Suprapubic skin (tissue), 4 donors: ENCODE data around the gene EIF2S2. TPM values are rescaled to one million over a fixed set of nuclear protein-coding genes. Genes with fewer than 3 reads are reported as not detected.

Source experiments
- DNase-seq, 2 donors: peaks; one replicate each; pipeline ENCODE4 v3.0.0-alpha.2; 2019; ENCODE audit warnings: low spot score in 2 of 2
- H3K27ac ChIP-seq: fragments of 200-600 bp; sonication (generic); one replicate; pipeline ENCODE4 v1.5.1; 2019
- H3K27me3 ChIP-seq: fragments of 200-600 bp; sonication (generic); one replicate; pipeline ENCODE4 v1.5.1; 2019
- H3K36me3 ChIP-seq: fragments of 200-600 bp; sonication (generic); one replicate; pipeline ENCODE4 v1.5.1; 2019
- H3K4me1 ChIP-seq: fragments of 200-600 bp; sonication (generic); one replicate; pipeline ENCODE4 v1.5.1; 2019
- H3K4me3 ChIP-seq: fragments of 200-600 bp; sonication (generic); one replicate; pipeline ENCODE4 v1.5.1; 2019; ENCODE audit warnings: mild to moderate bottlenecking
- H3K9me3 ChIP-seq: fragments of 200-600 bp; sonication (generic); one replicate; pipeline ENCODE4 v1.5.1; 2019
- EP300 ChIP-seq: sonication (generic); formaldehyde crosslinking; IDR thresholded peaks from one replicate; pipeline ENCODE4 v1.6.1; 2017; ENCODE audit warnings: antibody characterized with exemption
- POLR2A ChIP-seq, 2 donors: fragments of 450-650 bp; IDR thresholded peaks; one replicate each; pipeline ENCODE4 v1.6.1; 2017; ENCODE audit warnings: antibody characterized with exemption in 2 of 2, mild to moderate bottlenecking in 2 of 2, moderate library complexity in 2 of 2
- POLR2AphosphoS5 ChIP-seq, 3 donors: sonication (generic); formaldehyde crosslinking; IDR thresholded peaks; one replicate each; pipeline ENCODE4 v1.6.1; 2017; ENCODE audit warnings: antibody characterized with exemption in 3 of 3
- WGBS: methylation state at CpG from one replicate; pipeline ENCODE4 v1.1.5; 2018; 5-methylcytosine and 5-hydroxymethylcytosine counted together
- total RNA-seq, 4 donors: library from RNA; depleted of rRNA; stranded (reverse); fragments of >200 nt; gene quantifications; one replicate each; pipeline ENCODE4 v1.1.0, GENCODE V29; 2016
- TF ChIP-seq, protein P1 (sequence below), 2 donors: fragments of 200-600 bp in 1 of 2; fragments of 450-650 bp in 1 of 2; sonication (generic) in 1 of 2; IDR thresholded peaks; one replicate each; pipeline ENCODE4 v1.5.1; 2016 to 2019; ENCODE audit warnings: antibody characterized with exemption in 2 of 2, mild to moderate bottlenecking in 1 of 2, moderate library complexity in 1 of 2

EIF2S2 gene
- total RNA-seq, 4 donors from 2014 or later, result 23.7 to 38.8 (median 38.4) TPM

DNA sequence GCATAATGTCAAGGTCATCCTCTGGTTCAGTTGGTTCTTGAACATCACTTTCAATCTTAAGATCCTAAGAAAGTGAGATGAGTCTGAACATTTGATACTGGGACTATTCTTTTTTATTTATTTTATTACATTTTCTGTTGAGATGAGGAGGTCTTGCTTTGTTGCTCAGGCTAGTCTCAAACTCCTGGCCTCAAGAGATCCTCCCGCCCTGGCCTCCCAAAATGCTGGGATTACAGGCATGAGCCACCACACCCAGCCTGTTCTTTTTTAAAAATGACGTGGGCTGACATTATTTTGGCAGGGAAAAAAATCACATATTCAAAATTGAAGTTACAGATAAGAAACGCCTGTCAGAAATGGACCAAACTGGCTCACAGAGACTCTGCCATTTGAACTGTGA is 13.5 kb downstream of the EIF2S2 start:
- no peaks in the 10 kb centered on the region for H3K9me3 ChIP-seq
- H3K4me3 ChIP-seq, result no peak overlapping the region
- no peak overlapping the region for H3K27ac ChIP-seq
- H3K27me3 ChIP-seq, result no peaks in the 10 kb centered on the region
- WGBS, result 72% methylated on average over 3 of the region's 3 CpGs
- peaks cover 100% of the 10 kb centered on the region for H3K36me3 ChIP-seq
- H3K4me1 ChIP-seq, result peaks cover 4% of the 10 kb centered on the region
- DNase-seq, result no peak
- TF ChIP-seq POLR2A (IDR thresholded peaks at IDR 0.05) (no peak), EP300 (no peak), POLR2AphosphoS5 (IDR thresholded peaks at IDR 0.05) (no peak)
- TF ChIP-seq, protein P1, sequence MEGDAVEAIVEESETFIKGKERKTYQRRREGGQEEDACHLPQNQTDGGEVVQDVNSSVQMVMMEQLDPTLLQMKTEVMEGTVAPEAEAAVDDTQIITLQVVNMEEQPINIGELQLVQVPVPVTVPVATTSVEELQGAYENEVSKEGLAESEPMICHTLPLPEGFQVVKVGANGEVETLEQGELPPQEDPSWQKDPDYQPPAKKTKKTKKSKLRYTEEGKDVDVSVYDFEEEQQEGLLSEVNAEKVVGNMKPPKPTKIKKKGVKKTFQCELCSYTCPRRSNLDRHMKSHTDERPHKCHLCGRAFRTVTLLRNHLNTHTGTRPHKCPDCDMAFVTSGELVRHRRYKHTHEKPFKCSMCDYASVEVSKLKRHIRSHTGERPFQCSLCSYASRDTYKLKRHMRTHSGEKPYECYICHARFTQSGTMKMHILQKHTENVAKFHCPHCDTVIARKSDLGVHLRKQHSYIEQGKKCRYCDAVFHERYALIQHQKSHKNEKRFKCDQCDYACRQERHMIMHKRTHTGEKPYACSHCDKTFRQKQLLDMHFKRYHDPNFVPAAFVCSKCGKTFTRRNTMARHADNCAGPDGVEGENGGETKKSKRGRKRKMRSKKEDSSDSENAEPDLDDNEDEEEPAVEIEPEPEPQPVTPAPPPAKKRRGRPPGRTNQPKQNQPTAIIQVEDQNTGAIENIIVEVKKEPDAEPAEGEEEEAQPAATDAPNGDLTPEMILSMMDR (IDR thresholded peaks at IDR 0.05), result no peak

DNA sequence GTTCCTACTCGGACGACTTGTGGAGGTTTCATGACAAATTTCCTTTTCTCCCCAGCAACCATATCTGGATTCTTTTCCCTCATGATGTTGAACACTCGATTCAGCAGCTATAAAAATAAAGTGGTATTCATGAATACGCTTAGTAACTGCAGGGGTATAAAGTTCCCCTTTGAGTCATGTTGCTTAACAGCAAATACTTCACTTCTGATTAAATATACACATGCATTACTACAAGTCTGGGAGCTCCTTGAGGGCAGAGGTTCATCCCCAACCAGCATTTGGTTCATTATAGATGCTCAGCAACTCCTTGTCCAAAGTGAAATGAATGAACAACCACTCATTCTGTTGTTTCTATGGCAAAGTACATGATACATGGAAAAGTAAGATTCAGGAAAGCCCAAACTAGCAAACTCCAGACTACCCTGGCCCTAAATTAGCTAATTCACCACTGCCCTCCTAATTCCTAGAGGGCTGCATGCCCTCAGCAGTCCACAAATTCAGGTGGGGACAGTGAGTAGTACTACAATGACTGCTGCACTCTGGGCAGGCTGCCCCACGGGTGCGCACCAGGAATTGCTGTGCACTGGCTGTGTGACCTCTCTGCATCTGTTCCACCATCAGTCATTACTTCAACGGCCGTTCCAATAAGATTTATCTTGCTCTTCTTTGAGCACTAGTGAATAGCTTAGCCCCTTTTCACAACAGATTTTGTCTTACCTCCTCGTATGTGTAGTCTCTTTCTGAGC is 15.2 kb downstream of the EIF2S2 start:
- Histone ChIP-seq H3K27ac (no peak overlapping the region), H3K36me3 (peaks cover 98% of the 10 kb centered on the region), H3K4me1 (peaks cover 4% of the 10 kb centered on the region), H3K9me3 (no peaks in the 10 kb centered on the region), H3K4me3 (no peak overlapping the region), H3K27me3 (no peaks in the 10 kb centered on the region)
- no peak for DNase-seq
- TF ChIP-seq EP300 (no peak), POLR2A (IDR thresholded peaks at IDR 0.05) (no peak), POLR2AphosphoS5 (IDR thresholded peaks at IDR 0.05) (no peak)
- TF ChIP-seq, protein P1 (IDR thresholded peaks at IDR 0.05), result no peak
- WGBS, result 87% methylated on average over 9 of the region's 9 CpGs

DNA sequence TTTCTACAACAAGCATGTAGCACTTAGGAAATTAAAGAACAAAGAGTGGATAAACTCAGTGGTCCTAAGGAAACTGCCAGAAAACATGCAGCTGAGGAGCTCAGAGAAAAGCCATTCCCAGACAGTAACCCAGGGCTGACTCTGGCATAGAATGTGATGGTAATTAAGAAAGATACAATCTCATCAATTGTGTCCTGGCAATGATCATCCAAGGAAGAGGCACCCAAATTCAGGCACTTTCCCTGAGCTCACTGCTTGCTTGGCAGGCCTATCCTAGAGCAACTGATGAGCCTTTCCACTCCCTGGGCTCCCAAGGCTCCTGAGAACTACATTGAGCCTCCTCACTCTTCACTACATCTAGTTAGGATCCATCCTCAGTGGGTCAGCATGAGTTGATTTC is 16.2 kb downstream of the EIF2S2 start:
- Histone ChIP-seq H3K27ac (no peak overlapping the region), H3K27me3 (no peaks in the 10 kb centered on the region), H3K4me3 (no peak overlapping the region), H3K4me1 (peaks cover 3% of the 10 kb centered on the region), H3K9me3 (no peaks in the 10 kb centered on the region), H3K36me3 (peaks cover 97% of the 10 kb centered on the region)
- TF ChIP-seq, protein P1 (IDR thresholded peaks at IDR 0.05), result no peak
- TF ChIP-seq POLR2AphosphoS5 (IDR thresholded peaks at IDR 0.05), result no peak
- no peak for TF ChIP-seq EP300
- no peak for TF ChIP-seq POLR2A (IDR thresholded peaks at IDR 0.05)
- no peak for DNase-seq

DNA sequence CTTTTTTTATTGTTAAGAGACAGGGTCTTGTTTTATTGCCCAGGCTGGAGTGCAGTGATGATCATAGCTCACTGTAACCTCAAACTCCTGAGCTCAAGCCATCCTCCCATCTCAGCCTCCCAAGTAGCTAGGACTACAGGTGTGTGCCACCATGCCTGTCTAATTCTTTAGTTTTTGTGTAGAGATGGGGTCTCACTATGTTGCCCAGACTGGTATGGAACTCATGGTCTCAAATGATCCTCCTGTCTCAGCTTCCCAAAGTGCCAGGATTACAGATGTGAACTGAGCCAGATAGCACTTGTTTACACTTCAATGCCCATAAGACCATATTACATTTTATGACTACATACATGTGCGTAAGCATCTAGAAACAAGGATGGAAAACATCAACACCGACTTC is 18.1 kb downstream of the EIF2S2 start:
- Histone ChIP-seq H3K4me3 (no peak overlapping the region), H3K27ac (no peak overlapping the region), H3K4me1 (peaks cover 18% of the 10 kb centered on the region), H3K36me3 (peaks cover 97% of the 10 kb centered on the region), H3K9me3 (no peaks in the 10 kb centered on the region), H3K27me3 (no peaks in the 10 kb centered on the region)
- 91% methylated on average over 2 of the region's 2 CpGs for WGBS
- no peak for TF ChIP-seq EP300
- TF ChIP-seq, protein P1 (IDR thresholded peaks at IDR 0.05), result no peak
- no peak for TF ChIP-seq POLR2AphosphoS5 (IDR thresholded peaks at IDR 0.05)
- no peak for TF ChIP-seq POLR2A (IDR thresholded peaks at IDR 0.05)
- DNase-seq, result no peak

DNA sequence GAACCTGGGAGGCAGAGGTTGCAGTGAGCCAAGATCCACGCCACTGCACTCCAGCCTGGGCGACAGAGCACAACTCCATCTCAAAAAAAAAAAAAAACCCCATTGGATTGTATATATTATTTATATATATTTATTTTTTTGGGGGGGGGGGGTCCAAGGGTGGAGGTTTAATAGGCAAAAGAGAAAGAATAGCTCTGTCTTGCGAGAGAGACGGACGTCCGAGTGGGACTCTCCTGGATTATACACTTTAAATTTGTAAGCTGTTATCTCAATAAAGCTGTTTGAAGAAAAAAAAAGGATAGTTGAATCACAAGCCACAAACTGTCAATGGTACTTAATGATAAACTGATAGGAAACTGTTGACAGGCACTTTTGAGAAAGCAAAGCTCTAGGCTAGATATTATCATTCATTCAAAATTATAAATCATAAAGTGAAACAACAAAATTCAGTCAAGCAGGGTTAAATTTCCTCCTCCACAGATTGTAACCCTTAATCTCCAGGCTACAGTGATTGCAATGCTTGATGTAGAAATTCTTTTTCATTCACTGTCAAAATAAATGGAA is 20.3 kb downstream of the EIF2S2 start:
- H3K27ac ChIP-seq, result no peak overlapping the region
- WGBS, result 84% methylated on average over 6 of the region's 6 CpGs
- peaks cover 95% of the 10 kb centered on the region for H3K36me3 ChIP-seq
- no peak for DNase-seq
- H3K4me3 ChIP-seq, result no peak overlapping the region
- H3K27me3 ChIP-seq, result no peaks in the 10 kb centered on the region
- no peaks in the 10 kb centered on the region for H3K9me3 ChIP-seq
- no peak for TF ChIP-seq POLR2A (IDR thresholded peaks at IDR 0.05)
- no peak for TF ChIP-seq EP300
- no peak for TF ChIP-seq POLR2AphosphoS5 (IDR thresholded peaks at IDR 0.05)
- TF ChIP-seq, protein P1 (IDR thresholded peaks at IDR 0.05), result no peak
- peaks cover 18% of the 10 kb centered on the region for H3K4me1 ChIP-seq
